ENCODE data around the gene RHBDD3. TPM values are rescaled to one million over a fixed set of nuclear protein-coding genes. Genes with fewer than 3 reads are reported as not detected.

The RHBDD3 gene
- total and polyA plus RNA-seq, 2 experiments from 2014 or later: 55.0 to 115 TPM

DNA sequence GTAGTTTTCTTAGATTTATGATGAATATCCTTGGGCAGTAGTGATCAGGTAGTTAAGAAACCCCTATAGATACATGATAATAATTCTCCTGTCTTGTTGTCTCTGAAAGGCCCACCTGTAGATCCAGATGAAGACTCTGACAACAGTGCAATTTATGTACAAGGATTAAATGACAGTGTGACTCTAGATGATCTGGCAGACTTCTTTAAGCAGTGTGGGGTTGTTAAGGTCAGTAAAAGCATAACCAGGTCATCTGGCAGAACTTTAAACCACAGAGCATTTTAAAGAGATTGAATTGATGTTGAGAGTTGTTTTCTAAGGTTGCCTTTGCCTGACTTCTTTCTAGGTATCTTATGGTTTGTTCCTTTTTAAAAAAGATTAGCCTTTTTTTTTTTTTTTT lies 24.6 kb upstream of the RHBDD3 start (continued):
- TF ChIP-seq, protein P1, sequence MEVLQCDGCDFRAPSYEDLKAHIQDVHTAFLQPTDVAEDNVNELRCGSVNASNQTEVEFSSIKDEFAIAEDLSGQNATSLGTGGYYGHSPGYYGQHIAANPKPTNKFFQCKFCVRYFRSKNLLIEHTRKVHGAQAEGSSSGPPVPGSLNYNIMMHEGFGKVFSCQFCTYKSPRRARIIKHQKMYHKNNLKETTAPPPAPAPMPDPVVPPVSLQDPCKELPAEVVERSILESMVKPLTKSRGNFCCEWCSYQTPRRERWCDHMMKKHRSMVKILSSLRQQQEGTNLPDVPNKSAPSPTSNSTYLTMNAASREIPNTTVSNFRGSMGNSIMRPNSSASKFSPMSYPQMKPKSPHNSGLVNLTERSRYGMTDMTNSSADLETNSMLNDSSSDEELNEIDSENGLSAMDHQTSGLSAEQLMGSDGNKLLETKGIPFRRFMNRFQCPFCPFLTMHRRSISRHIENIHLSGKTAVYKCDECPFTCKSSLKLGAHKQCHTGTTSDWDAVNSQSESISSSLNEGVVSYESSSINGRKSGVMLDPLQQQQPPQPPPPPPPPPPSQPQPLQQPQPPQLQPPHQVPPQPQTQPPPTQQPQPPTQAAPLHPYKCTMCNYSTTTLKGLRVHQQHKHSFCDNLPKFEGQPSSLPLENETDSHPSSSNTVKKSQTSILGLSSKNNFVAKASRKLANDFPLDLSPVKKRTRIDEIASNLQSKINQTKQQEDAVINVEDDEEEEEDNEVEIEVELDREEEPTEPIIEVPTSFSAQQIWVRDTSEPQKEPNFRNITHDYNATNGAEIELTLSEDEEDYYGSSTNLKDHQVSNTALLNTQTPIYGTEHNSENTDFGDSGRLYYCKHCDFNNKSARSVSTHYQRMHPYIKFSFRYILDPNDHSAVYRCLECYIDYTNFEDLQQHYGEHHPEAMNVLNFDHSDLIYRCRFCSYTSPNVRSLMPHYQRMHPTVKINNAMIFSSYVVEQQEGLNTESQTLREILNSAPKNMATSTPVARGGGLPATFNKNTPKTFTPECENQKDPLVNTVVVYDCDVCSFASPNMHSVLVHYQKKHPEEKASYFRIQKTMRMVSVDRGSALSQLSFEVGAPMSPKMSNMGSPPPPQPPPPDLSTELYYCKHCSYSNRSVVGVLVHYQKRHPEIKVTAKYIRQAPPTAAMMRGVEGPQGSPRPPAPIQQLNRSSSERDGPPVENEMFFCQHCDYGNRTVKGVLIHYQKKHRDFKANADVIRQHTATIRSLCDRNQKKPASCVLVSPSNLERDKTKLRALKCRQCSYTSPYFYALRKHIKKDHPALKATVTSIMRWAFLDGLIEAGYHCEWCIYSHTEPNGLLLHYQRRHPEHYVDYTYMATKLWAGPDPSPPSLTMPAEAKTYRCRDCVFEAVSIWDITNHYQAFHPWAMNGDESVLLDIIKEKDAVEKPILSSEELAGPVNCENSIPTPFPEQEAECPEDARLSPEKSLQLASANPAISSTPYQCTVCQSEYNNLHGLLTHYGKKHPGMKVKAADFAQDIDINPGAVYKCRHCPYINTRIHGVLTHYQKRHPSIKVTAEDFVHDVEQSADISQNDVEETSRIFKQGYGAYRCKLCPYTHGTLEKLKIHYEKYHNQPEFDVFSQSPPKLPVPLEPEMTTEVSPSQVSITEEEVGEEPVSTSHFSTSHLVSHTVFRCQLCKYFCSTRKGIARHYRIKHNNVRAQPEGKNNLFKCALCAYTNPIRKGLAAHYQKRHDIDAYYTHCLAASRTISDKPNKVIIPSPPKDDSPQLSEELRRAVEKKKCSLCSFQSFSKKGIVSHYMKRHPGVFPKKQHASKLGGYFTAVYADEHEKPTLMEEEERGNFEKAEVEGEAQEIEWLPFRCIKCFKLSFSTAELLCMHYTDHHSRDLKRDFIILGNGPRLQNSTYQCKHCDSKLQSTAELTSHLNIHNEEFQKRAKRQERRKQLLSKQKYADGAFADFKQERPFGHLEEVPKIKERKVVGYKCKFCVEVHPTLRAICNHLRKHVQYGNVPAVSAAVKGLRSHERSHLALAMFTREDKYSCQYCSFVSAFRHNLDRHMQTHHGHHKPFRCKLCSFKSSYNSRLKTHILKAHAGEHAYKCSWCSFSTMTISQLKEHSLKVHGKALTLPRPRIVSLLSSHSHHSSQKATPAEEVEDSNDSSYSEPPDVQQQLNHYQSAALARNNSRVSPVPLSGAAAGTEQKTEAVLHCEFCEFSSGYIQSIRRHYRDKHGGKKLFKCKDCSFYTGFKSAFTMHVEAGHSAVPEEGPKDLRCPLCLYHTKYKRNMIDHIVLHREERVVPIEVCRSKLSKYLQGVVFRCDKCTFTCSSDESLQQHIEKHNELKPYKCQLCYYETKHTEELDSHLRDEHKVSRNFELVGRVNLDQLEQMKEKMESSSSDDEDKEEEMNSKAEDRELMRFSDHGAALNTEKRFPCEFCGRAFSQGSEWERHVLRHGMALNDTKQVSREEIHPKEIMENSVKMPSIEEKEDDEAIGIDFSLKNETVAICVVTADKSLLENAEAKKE (CRISPR knock-in tag; IDR thresholded peaks at IDR 0.05): no peak
- TF ChIP-seq EZH2 (IDR thresholded peaks at IDR 0.05; ENCODE audit: low read depth, unreplicated experiment) (no peak), JUNB (IDR thresholded peaks at IDR 0.05; ENCODE audit: unreplicated experiment) (no peak), NANOG (IDR thresholded peaks at IDR 0.05; ENCODE audit: borderline replicate concordance) (no peak)

DNA sequence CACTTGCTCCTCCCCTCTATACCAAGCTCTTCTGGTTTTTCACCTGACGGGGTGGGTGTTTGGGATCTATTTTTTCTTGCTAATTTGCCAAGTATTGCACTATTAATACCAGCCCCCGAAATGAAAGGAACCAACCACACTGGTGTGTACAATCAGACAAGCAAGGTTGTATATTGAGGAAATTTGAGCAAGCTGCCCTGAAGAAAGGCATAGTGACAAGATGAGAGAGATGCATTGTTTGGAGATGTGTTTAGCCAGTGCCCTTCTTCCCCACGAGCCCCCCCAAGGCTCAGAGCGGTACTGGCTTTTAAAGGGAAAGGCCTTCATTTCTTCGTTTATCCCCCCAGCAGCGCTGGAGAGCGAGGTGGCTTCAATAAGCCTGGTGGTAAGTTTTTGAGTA lies 23.4 kb upstream of the RHBDD3 start:
- Histone ChIP-seq H3K4me2 (no peak overlapping the region), H3K27ac (ENCODE audit: low read depth) (no peak overlapping the region), H4K20me1 (replicated peaks; ENCODE audit: insufficient read depth) (peaks cover 67% of the 10 kb centered on the region), H3K79me2 (replicated peaks; ENCODE audit: insufficient read depth) (peaks cover 77% of the 10 kb centered on the region), H3K4me1 (ENCODE audit: insufficient read depth) (no peaks in the 10 kb centered on the region), H3F3A (replicated peaks; ENCODE audit: low read depth) (peaks cover 40% of the 10 kb centered on the region), H3K36me3 (ENCODE audit: insufficient read depth) (peaks cover 95% of the 10 kb centered on the region), H3K4me3 (no peak overlapping the region), H3K9me2 (ENCODE audit: insufficient read depth) (no peaks in the 10 kb centered on the region), H2AFZ (no peak overlapping the region), H3K27me3 (ENCODE audit: insufficient read depth) (no peaks in the 10 kb centered on the region)
- ATAC-seq (peak; percentile 69), DNase-seq (ENCODE audit: low spot score) (peak; percentile 28)
- Mint-ChIP-seq H3K4me1 (peaks cover 3% of the 10 kb centered on the region; the same call in 2 of the 3 replicates), H3K27ac (no peak overlapping the region), H3K36me3 (ENCODE audit: low read depth) (peaks cover 97% of the 10 kb centered on the region), H3K9me3 (no peaks in the 10 kb centered on the region), H3K27me3 (ENCODE audit: insufficient read depth, low read depth, poor library complexity) (peaks cover 7% of the 10 kb centered on the region), H3K4me3 (no peak overlapping the region)
- TF ChIP-seq REST (IDR thresholded peaks at IDR 0.05; ENCODE audit: unreplicated experiment) (no peak), ZNF331 (CRISPR knock-in tag; IDR thresholded peaks at IDR 0.05; ENCODE audit: low read depth) (no peak), CREB1 (CRISPR knock-in tag; IDR thresholded peaks at IDR 0.05; ENCODE audit: low read depth) (no peak)
